Cerebellar nuclear complex (tissue), 1 donor: Measurements from ENCODE around the gene TTLL4.

Source experiments
- DNase-seq, 2 experiments: peaks; one replicate each; lab custom pipeline; 2025; lab: John Stamatoyannopoulos, UW

The TTLL4 gene

GRCh38 chr2:218785103-218785502 lies 74.5 kb downstream of the TTLL4 start:
- DNase-seq, result no peak

DNA sequence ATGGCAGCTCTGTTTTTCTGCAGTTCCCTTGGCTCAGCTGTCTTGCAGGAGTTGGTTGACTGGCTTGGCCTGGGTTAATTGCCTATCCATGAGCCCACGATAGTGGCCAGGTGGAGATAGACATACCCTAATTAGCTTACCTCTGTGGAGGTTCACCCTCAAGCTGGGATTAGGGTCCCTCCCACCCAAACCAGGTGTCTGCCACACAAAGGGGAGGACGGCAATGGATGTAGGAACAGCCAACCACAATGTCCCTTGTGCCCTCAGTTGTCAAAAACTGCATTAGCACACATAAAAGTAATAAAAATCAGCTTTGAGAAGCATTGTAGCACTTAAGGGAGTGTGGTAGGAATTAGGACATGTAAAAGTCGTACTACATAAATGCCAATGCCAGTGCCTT lies 75.5 kb downstream of the TTLL4 start:
- DNase-seq, result no peak

DNA sequence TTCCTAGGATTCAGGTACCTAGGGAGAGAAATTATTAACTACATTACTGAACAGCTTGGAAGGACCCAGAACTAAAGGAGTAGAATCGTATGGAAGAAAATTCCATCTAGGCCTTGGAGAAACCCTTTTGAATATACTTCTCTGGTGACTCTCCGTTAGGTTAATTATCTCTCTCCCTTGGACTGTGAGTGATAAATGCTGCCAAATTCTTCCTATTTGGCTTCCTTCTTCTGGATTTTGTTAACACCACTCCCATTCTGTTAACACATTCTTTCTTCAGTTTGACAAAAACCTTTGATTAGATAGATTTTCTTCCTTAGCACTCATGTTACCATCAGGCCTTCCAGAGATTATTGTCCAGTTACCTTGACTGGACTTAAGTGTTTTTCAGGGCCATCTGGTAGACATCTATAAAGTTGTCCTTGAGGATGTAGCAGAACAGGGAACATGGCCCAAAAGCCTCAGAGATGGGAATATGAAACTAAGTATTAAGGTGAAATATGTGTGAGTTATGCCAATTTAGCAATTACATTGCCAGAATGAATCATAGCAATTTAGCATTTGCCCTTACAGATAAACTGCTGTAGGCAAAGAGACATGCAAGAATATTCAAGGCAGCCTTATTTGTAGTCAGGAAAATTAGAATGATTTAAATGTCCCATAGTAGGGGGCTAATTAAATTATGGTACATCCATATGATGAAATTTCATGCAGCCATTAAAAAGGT lies 78.1 kb downstream of the TTLL4 start:
- DNase-seq, result no peak

GRCh38 chr2:218792433-218792832 lies 81.8 kb downstream of the TTLL4 start:
- DNase-seq, result no peak

- DNase-seq, result no peak
These were observed 86.1 kb downstream of the TTLL4 start for GRCh38 chr2:218796691-218797090.

- DNase-seq, result no peak
These were observed 88.3 kb downstream of the TTLL4 start for GRCh38 chr2:218798767-218799504.

DNA sequence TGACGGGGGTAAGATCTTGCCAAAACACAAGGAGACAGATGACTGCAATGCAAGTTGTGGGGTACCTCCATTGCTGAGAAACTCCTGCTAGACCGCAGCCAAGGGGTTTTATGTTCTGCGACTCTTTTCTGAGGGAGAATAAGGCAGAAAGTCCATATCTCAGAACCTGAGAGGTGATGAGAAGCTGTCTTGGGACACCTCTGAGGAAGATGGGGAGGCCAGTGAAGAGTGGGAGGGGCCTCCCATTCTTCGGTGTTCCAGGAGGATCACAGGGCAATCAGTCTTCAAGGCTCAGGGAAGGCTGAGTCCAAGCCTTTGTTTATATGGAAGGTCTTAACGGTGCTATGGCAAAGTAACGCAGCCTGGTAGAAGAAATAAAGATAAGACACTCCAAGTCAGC lies 89.4 kb downstream of the TTLL4 start:
- no peak for DNase-seq

GRCh38 chr2:218802386-218802994 lies 91.9 kb downstream of the TTLL4 start:
- DNase-seq, result no peak

DNA sequence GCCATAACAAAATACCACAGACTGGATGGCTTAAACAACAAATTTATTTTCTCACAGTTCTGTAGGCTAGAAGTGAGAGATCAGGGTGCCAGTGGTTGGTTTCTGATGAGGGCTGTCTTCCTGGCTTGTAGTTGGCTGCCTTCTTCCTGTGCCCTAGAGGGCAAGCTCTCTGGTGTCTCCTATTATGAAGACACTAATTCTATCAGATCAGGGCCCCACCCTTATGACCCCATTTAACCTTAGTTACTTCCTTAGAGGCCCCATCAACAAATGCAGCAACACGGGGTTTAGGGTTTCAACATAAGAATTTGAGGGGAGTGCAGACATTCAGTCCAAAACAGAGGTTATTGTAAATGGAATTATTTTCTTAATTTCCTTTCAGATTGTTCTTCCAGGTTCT lies 94.2 kb downstream of the TTLL4 start:
- DNase-seq, result no peak
